Posterior vena cava (tissue), 2 donors: ENCODE measurements around the gene PPP1R14D. TPM values are rescaled to one million over a fixed set of nuclear protein-coding genes. Genes with fewer than 3 reads are reported as not detected.

Source experiments
- DNase-seq: peaks from one replicate; pipeline ENCODE4 v3.0.0-alpha.2; 2020; ENCODE audit warnings: low spot score
- intact Hi-C, 2 donors: fragments of 100-400 bp; cut with DNase I; formaldehyde crosslinking; loops; one replicate each; pipeline versions ENCODE4 v1.14.1 to v1.14.2; 2022 to 2023
- total RNA-seq, 2 donors: library from RNA; stranded (reverse); fragmentation: NEBNext Ultra II Directional; extraction: Animal tissue kit (Norgen Biotek cat#: 25700); gene quantifications; one replicate each; pipeline ENCODE4 v1.2.1, GENCODE V29; 2021
- donor health status: DM: yes; HTN: yes; CAD: no.
- donor health status: DM: yes; HTN: yes; CAD: no.

PPP1R14D gene
- total RNA-seq, 2 donors from 2014 or later: not detected

DNA sequence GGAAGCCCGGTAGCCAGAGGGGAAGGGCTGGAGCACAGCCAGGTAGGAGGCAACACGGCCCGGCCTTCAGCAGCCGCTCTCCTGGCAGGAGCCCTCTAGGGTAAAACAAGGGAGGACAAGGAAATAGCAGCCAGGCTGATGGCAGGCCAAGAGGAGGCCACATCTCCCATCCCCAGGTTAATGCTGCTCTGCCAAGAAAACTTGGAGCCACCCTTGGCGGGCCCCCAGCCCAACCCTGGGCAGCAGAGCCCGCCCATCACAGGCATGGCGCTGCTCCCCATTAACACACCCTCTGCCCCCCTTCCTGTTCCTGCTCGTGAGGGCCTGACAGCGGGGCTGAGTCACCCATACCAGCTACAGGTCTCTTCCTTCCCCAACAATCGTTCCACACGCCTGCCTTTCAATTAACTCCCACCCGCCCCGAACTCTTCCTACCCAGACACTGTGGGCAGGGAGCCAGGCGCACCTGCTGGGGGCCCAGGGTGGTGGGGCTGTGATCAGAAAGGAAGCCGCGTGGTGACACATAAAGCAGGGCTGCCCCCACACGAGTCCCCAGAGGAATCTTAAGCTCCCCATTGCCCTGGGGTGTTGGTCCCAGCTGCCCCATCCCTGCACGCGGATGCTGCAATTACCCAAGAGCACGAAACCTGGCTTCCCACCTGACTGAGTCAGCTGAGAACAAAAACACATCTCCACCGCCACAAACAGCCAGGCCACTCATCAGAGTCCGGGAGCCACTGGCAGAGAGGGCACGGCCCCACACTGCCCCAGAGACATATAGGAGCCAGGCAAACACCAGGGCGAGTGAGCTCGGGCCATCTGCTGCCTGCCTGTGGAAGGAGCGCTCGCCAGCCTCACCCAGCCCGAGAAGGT lies 59.0 kb downstream of the PPP1R14D start, which contains the start of gene C15orf62:
Gene C15orf62 (plus strand): TSS at position 707 of the 873 bp plus-strand sequence. CDS start 516 bp downstream, outside the sequence.
- DNase-seq: no peak
- intact Hi-C loops: no loop called here

DNA sequence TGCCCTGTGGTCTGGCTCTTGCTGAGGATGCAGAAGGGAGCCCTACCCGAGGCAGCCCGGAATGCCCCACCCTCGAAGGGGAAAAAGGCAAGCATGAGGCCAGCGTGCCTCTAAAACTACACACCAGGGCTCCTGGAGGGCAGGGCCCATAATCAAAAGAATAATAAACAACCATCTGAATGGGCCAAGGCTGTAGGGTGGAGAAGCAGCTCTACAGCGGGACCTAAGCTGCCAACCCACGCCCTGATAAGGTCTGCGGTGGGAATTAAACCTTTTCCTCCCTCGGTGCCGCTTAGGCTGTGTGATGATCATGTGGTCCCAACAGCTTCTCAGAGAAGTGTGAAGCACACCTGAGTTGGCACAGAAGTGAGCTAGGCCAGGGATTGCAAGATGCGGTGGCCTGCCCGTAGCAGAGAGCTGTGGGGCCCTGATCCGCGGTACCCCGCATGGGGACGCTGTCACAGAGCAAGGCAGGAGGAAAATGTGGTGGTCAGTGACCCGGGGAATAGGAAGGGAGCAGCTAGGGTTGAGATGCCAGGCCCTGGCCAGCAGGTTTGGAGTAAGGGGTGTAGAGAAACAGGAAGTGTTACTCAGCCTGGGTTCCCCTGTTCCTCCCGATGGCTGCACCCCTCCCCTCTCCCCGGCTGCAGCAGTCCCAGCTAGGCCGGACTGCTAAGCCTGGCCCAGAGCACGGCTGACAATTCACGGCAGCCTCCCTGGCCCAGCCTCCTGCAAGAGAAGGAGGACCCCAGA lies 59.8 kb downstream of the PPP1R14D start:
- intact Hi-C loops: no loop called here
- no peak for DNase-seq

DNA sequence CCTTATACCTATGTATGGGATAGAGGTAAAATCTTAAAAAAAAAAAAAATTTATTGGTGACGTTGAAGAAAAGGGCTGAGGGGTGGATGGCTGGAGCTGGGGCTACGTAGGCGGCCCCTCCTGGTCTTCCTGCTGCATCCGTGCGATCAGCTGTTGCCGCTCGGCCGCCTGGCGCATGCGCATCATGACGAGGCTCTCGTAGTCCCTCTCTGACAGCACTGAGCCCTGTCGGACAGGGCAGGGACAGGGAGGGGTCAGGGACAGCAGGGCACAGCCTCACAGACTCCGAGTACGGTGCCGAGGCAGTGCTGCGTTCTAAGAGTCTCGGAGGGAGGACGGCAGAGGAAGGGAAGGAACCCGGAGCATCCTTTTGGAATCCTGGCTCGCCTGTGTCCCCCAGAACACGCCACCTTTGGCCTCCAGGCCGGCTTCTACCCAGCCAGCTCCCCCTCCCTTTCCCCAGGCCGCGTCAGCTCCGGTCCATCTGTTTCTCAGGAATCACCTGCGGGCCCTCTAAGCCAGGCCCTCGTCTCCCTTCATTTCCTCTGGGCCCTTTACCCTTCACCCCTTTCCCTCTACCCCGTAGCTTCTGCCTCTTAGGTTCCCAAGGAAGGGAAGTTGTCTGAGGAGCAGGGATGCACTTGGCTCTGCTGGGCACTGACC lies 60.5 kb downstream of the PPP1R14D start:
- DNase-seq: no peak
- intact Hi-C loops: no loop called here

DNA sequence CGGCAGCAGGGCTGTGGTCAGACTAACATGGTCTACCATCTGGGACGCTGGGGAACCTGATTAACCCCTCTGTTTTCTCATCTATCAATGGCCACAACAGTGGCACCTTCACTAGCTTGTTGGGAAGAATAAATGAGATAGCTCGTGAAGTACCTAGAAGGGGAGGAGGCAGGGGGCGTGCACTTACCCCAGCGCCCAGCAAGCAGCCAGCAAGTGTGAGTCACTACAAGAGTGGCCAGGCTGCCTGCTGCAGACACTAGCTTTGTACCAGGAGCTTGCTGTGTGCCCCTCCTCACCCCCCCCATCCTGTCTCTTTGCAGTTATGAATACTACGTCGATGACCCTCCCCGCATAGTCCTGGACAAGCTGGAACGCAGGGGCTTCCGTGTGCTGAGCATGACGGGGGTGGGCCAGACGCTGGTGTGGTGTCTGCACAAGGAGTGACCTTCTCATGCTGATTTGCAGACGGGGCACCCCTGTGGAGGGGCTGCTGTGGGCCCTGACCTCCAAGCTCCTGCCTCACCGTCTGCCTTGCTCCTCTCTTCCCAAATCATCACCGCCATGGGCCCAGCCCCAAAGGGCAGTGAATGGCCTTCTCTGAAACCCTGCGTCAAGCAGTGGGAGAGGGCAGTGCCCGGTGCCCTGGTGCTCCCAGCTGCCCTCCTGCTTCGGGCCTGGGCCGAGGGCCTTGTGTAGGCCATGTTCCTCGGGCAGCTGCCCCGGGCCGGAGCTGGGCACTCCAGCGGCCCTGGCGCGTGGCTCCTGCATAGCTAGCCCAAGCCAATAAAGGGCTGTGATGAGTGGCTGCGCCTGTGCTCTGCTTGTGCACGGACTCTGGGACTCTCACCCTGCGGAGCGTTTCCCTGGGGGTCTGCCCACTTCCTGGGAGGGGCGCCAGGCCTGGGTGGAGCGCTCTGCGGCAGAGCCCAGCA lies 61.3 kb downstream of the PPP1R14D start:
- no peak for DNase-seq
- intact Hi-C loops: no loop called here

DNA sequence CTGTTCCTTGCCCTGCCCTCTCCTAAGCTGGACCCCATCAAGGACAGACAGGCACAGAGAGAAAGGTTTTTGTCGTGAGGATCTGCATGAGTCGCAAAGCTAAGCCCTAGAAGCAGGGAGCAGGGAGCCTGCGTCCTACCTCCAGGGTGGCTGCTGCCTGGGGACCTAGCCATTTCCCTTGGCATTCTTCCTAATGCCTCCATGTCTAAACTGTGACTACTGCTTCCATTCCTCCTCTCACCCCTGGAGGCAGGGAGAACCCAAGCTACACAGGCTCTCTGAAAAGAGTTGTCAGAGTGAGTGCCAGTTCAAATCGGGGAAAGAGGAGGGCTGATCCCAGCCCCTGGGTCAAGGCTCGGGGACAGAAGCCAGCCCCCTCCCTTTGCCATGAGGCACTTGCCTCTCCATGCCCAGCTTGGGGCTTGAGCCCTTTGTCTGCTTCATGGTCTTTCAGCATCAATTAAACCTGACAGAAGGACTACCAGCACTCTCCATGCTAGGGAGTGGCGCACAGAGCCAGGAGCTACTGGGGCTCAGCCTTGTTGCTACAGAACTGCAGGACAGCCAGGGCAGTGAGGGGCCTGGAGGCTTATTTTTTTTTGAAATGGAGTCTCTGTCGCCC lies 62.2 kb downstream of the PPP1R14D start:
- no peak for DNase-seq
- intact Hi-C loops: no loop called here

Other genes starting within 250 kb of the PPP1R14D start
- under 1 TPM; 0.52 to 0.79 TPM for gene KNL1, start 234.5 kb downstream of the PPP1R14D start, total RNA-seq
- gene RAD51, start 133.5 kb downstream of the PPP1R14D start, total RNA-seq: 1 to 10 TPM in 1 of 2 donors, under 1 TPM in 1; 0.52 to 1.0 TPM
- gene RMDN3, start 73.5 kb downstream of the PPP1R14D start, total RNA-seq: 10 to 100 TPM; 22.3 to 23.6 TPM
- 1 to 10 TPM; 7.1 to 8.9 TPM for gene GCHFR, start 64.6 kb downstream of the PPP1R14D start, total RNA-seq
- under 1 TPM; 0.10 to 0.28 TPM for gene C15orf62, start 58.7 kb downstream of the PPP1R14D start, total RNA-seq
- 1 to 10 TPM; 8.3 to 8.6 TPM for gene ZFYVE19, start 21.6 kb downstream of the PPP1R14D start, total RNA-seq
- gene DNAJC17, start 21.2 kb downstream of the PPP1R14D start, total RNA-seq: 10 to 100 TPM; 18.3 to 22.9 TPM
- 1 to 10 TPM; 1.7 to 3.2 TPM for gene SPINT1, start 15.3 kb upstream of the PPP1R14D start, total RNA-seq
- gene RHOV, start 45.5 kb upstream of the PPP1R14D start, total RNA-seq: not detected
- 10 to 100 TPM; 21.9 to 23.3 TPM for gene VPS18, start 65.7 kb upstream of the PPP1R14D start, total RNA-seq
- 1 to 10 TPM; 7.4 to 9.8 TPM for gene DLL4, start 100.6 kb upstream of the PPP1R14D start, total RNA-seq
- 1 to 10 TPM; 1.5 to 3.9 TPM for gene CHAC1, start 124.8 kb upstream of the PPP1R14D start, total RNA-seq